Activated CD4-positive, CD25-positive, alpha-beta regulatory T cell treated with anti-CD3 and anti-CD28 coated beads, Interleukin-2, amount 50 U/mL, for 16 hours (primary cell): ENCODE results near the gene JMJD1C.

Source experiments
- DNase-seq: peaks from one replicate; pipeline ENCODE4 v3.0.0-alpha.2; 2020; ENCODE audit warnings: low read depth, low spot score

JMJD1C gene

GRCh38 chr10:63438506-63439498, 27.0 kb downstream of the JMJD1C start:
- DNase-seq = no peak

DNA sequence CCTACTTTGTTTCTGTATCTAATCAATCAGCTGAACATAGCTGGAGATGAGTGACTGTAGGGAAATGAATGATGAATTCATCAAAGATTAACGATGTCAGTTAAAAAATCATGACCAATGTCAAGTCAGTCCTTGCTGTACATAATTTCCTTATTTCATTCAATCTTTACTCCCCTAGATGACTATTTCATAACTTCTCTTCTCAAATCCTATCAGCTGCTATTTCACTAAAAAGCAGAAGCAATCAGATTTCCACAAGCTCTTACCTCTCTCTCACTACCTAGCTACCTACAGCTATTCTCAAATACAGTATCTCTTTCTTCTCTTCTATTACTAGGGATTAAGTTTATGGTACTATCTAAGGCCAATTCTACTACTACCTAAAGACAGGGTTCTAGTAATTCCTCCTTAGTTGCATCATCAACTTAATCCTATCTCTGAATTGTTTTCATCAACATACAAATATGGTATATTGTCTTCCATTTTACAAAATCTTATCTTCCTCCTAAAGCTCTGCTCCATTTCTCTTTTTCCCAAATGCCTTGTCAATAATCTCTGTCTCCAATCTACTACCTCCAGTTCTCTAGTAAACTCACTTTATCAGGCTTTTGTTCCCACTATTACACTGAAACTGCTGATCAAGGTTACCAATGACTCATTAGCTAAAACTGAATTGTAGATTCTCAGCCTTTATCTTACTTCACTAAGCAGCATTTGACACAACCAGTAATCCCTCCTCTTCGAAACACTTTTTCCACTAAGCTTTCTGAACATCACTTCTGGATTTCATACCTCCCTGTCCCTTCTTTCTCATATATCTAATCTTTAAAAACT, 28.4 kb downstream of the JMJD1C start:
- DNase-seq = no peak

DNA sequence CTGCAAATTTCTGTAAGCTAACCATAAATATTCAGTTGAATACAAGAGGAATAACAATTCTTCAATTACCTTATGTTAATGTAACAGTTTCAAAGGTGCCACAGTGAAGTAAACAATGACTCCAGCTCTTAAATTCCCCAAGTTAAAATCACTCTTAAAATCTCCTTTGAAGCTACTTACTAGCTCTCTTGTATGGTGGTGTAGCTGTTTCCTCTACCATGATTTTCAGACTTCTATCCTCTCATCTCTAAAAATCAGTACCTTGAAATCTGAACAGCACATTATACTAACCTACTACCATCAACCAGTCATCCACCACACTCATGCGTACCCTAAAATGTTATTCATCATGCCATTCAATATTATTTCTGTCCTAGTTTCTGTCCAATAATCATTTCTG, 29.6 kb downstream of the JMJD1C start:
- no peak for DNase-seq

DNA sequence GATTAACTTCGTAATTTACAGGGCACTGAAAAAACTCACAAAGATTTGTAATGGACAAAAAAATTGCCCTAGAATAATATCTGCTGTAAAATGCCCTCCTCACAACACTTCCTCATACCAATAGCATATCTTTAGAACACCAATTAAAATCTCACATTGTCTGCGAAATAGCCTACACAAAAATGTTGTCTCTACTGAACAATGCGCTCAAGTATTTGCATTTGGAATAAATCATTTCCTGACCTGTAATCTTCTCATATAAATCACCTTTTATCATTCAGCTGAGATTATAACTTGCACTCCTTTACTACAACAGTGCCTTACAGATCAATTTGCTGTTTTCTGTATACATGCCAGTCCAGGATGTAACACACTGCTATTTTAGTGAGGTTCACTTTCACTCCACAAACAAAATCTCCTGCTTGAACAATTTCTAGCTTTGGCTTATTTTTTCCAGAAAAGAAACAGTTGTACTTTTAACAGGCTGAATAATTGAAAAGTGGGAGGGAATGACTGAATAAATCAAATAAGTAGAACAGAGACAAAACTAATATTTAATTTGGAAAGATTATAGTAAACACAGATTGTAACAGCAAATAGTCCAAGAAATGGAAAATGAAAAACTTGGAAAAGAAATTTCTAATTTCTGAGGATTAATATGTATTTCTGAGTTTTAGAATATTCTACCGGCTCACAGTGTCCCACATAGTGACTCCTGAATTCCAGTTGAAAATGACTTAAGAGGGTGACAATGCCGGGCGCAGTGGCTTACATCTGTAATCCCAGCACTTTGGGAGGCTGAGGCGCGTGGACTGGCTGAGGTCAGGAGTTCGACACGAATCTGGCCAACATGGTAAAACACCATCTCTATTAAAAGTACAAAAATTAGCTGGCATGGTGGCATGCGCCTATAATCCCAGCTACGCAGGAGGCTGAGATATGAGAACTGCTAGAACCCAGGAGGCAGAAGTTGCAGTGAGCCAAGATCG, 30.6 kb downstream of the JMJD1C start:
- DNase-seq = no peak

GRCh38 chr10:63431962-63432797, 33.6 kb downstream of the JMJD1C start:
- DNase-seq = no peak

DNA sequence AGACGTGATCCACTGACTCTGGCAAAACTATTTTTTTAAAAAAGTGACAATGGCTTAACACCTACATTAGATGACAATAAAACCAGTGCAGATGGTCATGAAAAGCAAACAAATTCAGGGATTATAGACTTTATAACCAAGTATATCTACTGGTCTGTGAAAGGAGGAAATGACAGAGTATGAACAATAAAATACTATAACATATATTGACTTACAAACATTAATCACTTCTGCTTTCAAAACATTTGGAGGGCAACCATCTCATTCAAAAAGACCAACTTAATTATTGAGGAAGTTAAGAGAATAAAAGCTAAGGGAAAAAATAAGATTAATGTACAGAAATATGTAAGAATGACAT, 34.8 kb downstream of the JMJD1C start:
- DNase-seq = no peak

DNA sequence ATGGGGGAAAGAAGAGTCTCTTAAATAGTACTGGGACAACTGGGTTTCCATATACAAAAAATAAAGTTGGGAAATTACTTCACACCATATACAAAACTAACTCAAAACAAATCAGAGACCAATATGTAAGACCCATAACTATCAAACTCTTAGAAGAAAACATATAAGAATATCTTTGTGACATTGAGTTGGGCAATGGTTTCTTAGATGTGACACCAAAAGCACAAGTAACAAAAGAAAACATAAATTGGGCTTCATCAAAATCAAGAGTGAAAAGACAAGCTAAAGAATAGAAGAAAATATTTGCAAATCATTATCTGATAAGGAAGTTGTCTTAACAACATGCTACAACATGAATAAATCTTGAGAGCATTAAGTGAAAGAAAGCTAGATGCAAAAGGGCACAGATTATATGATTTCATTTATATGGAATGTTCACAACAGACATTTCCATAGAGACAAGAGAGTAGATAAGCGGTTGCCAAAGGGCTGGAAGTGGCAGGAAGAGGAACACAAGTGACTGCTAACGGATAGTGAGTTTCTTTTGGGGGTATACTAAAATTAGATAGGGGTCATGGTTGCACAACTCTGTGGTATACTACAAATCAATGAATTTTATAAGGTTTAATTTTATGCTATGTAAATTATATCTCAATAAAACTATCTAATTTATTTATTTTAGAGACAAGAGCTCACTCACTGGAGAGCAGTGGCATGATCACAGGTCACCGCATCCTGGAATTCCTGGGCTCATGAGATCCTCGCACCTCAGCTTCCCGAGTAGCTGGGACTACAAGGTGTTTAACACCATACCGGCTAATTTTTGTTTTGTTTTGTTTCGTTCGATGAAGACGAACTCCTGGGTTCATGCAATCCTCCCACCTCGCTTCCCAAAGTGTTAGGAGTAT, 35.4 kb downstream of the JMJD1C start:
- no peak for DNase-seq

DNA sequence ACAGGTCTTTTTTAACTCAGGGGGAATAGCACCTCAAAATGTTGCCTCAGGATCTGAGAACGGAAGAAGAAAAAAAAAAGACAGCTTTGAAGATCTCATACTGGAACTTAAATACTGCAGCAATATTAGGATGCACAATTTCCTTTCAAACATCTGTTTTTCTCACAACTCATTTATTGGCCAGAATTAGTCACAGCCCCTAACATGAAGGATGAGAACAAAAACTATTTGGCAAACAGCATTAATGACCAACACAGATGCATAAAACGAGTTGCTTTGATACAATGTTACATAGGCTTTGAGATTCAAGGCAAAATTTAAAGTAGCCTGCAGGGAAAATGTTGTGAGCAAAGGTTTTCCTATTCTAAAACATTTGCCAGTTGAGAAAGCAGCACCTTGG, 36.5 kb downstream of the JMJD1C start:
- DNase-seq = no peak

DNA sequence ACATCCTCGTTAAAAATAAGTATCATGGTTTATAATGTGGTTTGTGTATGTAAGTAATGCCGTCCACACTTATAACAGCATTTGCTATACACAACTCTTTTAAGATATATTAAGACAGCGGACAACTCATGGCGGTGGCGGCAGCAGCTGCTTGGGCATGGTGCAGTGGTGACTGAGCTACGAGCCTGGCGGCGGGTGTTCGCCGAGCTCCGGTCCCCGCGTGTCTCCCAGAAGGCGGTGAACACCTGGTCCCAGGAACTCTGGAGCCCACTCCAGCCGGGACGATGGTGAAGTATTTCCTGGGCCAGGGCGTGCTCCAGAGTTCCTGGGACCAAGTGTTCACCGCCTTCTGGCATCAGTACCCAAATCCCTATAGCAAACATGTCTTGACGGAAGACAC, 38.8 kb downstream of the JMJD1C start:
- no peak for DNase-seq

- DNase-seq = no peak
Observed at GRCh38 chr10:63425512-63425911, 40.3 kb downstream of the JMJD1C start.

- DNase-seq = no peak
Observed at GRCh38 chr10:63424576-63424975, 41.2 kb downstream of the JMJD1C start.

GRCh38 chr10:63423494-63423893, 42.3 kb downstream of the JMJD1C start:
- no peak for DNase-seq

DNA sequence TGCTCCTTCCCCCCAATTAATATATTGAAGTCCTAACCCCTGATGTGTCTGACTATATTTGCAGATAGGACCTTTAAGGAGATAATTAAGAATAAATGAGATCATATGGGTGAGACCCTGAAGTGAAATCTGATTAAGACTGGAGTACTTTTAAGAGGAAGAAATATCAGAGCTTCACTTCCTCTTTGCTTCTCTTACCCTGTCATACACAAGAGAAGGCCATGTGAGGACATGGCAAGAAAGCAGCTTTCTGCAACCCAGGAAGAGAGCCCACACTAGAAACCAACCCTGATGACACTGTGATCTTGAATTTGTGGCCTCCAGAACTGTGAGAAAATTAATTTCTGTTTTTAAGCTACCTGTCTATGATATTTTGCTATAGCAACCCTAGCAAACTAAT, 44.2 kb downstream of the JMJD1C start:
- no peak for DNase-seq

- DNase-seq = no peak
Observed at GRCh38 chr10:63416376-63416775, 49.4 kb downstream of the JMJD1C start.

DNA sequence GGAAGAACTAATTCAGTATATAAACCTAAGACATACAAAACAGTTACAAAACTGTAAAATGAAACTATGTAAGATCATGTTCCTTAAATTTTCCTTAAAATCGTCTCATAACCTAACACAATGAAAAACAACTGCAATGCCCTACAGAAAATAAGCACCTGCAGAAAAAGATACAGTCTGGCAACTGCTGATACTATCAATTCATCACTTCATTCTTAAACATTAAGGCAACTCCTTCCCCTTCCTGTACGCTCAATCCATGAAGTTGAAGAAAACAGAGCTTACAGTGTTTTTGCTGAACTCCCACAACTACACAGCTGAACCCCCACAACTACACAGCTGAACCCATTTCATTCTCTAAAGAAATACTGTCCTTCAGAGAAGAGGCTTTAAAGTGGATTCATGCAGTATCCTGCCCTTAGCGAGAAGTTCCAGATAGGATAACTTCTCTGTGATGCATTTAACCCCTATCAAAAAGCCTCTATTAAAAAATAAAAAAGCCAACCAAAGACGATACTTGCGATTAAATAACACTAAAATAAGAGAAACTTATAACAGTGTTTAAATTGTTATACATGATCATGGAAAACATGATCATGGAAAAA, 50.0 kb downstream of the JMJD1C start:
- DNase-seq = no peak

GRCh38 chr10:63414481-63415260, 51.1 kb downstream of the JMJD1C start:
- no peak for DNase-seq

- DNase-seq = no peak
Observed at GRCh38 chr10:63413429-63413828, 52.3 kb downstream of the JMJD1C start.

- DNase-seq = no peak
Observed at GRCh38 chr10:63412304-63412703, 53.5 kb downstream of the JMJD1C start.
